Right atrium auricular region (tissue), 2 donors: ENCODE results near the gene PDE4B. TPM values are rescaled to one million over a fixed set of nuclear protein-coding genes. Genes with fewer than 3 reads are reported as not detected.

Source experiments
- DNase-seq: peaks from one replicate; pipeline ENCODE4 v3.0.0-alpha.2; 2019; ENCODE audit warnings: low spot score
- H3K27ac ChIP-seq, 2 donors: fragments of 200-600 bp; sonication (generic); 1 replicate in 1 of 2; 2 replicates in 1 of 2; pipeline ENCODE4 v1.5.1; 2016 to 2019
- H3K27me3 ChIP-seq, 2 donors: fragments of 200-600 bp; sonication (generic); one replicate each; pipeline versions ENCODE4 v1.5.1 to v1.6.0; 2017 to 2019
- H3K36me3 ChIP-seq: fragments of 200-600 bp; sonication (generic); one replicate; pipeline ENCODE4 v1.5.1; 2016
- H3K4me1 ChIP-seq, 2 donors: fragments of 200-600 bp; sonication (generic); one replicate each; pipeline versions ENCODE4 v1.5.1 to v1.6.0; 2017 to 2019
- H3K4me3 ChIP-seq, 2 donors: fragments of 200-600 bp; sonication (generic); 1 replicate in 1 of 2; 2 replicates in 1 of 2; pipeline ENCODE4 v1.5.1; 2017 to 2019; ENCODE audit warnings: mild to moderate bottlenecking in 1 of 2, moderate library complexity in 1 of 2
- H3K9me3 ChIP-seq, 2 donors: fragments of 200-600 bp; sonication (generic); one replicate each; pipeline ENCODE4 v1.5.1; 2019
- CTCF ChIP-seq, 2 donors: fragments of 200-600 bp; sonication (generic); IDR thresholded peaks; one replicate each; pipeline ENCODE4 v1.5.1; 2019; ENCODE audit warnings: antibody characterized with exemption in 2 of 2
- total RNA-seq, 2 donors: library from RNA; depleted of rRNA; stranded (reverse); fragments of >200 nt; gene quantifications; one replicate each; pipeline ENCODE4 v1.1.0, GENCODE V29; 2016

Gene PDE4B
- total RNA-seq, 2 donors from 2014 or later: 16.0 to 27.7 TPM

GRCh38 chr1:66242646-66243547 lies 450.2 kb downstream of the PDE4B start:
- DNase-seq: peak; percentile 86
- Histone ChIP-seq H3K27me3 (no peaks in the 10 kb centered on the region), H3K4me3 (no peak overlapping the region), H3K36me3 (no peaks in the 10 kb centered on the region), H3K4me1 (no peaks in the 10 kb centered on the region), H3K9me3 (no peaks in the 10 kb centered on the region), H3K27ac (no peak overlapping the region)
- TF ChIP-seq CTCF (IDR thresholded peaks at IDR 0.05): peak; percentile 93 to 100

- Histone ChIP-seq H3K9me3 (no peaks in the 10 kb centered on the region), H3K4me3 (no peak overlapping the region), H3K27ac (no peak overlapping the region), H3K4me1 (peaks cover 0 to under 1% of the 10 kb centered on the region in 2 donors), H3K36me3 (no peaks in the 10 kb centered on the region), H3K27me3 (no peaks in the 10 kb centered on the region)
- TF ChIP-seq CTCF (IDR thresholded peaks at IDR 0.05): no peak
- DNase-seq: no peak
Measured at GRCh38 chr1:66243548-66244130, 450.9 kb downstream of the PDE4B start.

- H3K27ac ChIP-seq: no peak overlapping the region
- H3K4me1 ChIP-seq: peaks cover 0 to 5% of the 10 kb centered on the region in 2 donors
- H3K9me3 ChIP-seq: no peaks in the 10 kb centered on the region
- H3K4me3 ChIP-seq: no peak overlapping the region
- DNase-seq: no peak
- no peak for TF ChIP-seq CTCF (IDR thresholded peaks at IDR 0.05)
- no peaks in the 10 kb centered on the region for H3K36me3 ChIP-seq
- no peaks in the 10 kb centered on the region for H3K27me3 ChIP-seq
Measured at GRCh38 chr1:66244429-66244828, 451.7 kb downstream of the PDE4B start.

- Histone ChIP-seq H3K4me1 (peaks cover 0 to 5% of the 10 kb centered on the region in 2 donors), H3K4me3 (no peak overlapping the region), H3K36me3 (no peaks in the 10 kb centered on the region), H3K27ac (no peak overlapping the region), H3K27me3 (no peaks in the 10 kb centered on the region), H3K9me3 (no peaks in the 10 kb centered on the region)
- no peak for TF ChIP-seq CTCF (IDR thresholded peaks at IDR 0.05)
- no peak for DNase-seq
Measured at GRCh38 chr1:66245691-66246090, 453.0 kb downstream of the PDE4B start.

- H3K27ac ChIP-seq: no peak overlapping the region
- H3K4me1 ChIP-seq: peaks cover 0 to 5% of the 10 kb centered on the region in 2 donors
- no peaks in the 10 kb centered on the region for H3K9me3 ChIP-seq
- no peak for TF ChIP-seq CTCF (IDR thresholded peaks at IDR 0.05)
- H3K27me3 ChIP-seq: no peaks in the 10 kb centered on the region
- H3K4me3 ChIP-seq: no peak overlapping the region
- DNase-seq: no peak
- no peaks in the 10 kb centered on the region for H3K36me3 ChIP-seq
Measured at GRCh38 chr1:66246351-66247269, 453.9 kb downstream of the PDE4B start.
